Astrocyte (in vitro differentiated cells and primary cell): ENCODE measurements around the gene THAP5. TPM values are rescaled to one million over a fixed set of nuclear protein-coding genes. Genes with fewer than 3 reads are reported as not detected.

Source experiments
- DNase-seq: peaks from one replicate; pipeline ENCODE4 v3.0.0-alpha.2; 2010; ENCODE audit warnings: low read depth
- FAIRE-seq: peaks from 2 replicates; lab custom pipeline; 2011; peaks lifted over from hg19 to GRCh38; lab: Jason Lieb, UNC
- H2AFZ ChIP-seq: 2 replicates; pipeline ENCODE4 v1.6.0; 2012; ENCODE audit warnings: low read depth, low read length, inconsistent platforms
- H3K27ac ChIP-seq: 2 replicates; pipeline ENCODE4 v1.5.1; 2011; ENCODE audit warnings: low read depth, low read length, inconsistent platforms
- H3K27me3 ChIP-seq: 2 replicates; pipeline ENCODE4 v1.6.0; 2011; ENCODE audit warnings: low read length, inconsistent platforms; ENCODE audit not compliant: insufficient read depth
- H3K36me3 ChIP-seq: 2 replicates; pipeline ENCODE4 v1.5.1; 2011; ENCODE audit warnings: low read length, inconsistent platforms; ENCODE audit not compliant: insufficient read depth
- H3K4me1 ChIP-seq: 2 replicates; pipeline ENCODE4 v1.5.1; 2011; ENCODE audit warnings: low read length, inconsistent platforms; ENCODE audit not compliant: insufficient read depth
- H3K4me2 ChIP-seq: 2 replicates; pipeline ENCODE4 v1.6.0; 2012; ENCODE audit warnings: low read length, inconsistent platforms
- H3K4me3 ChIP-seq: 2 replicates; pipeline ENCODE4 v1.5.1; 2011; ENCODE audit warnings: low read depth, mild to moderate bottlenecking, low read length, inconsistent platforms; ENCODE audit not compliant: insufficient read depth
- H3K79me2 ChIP-seq: 2 replicates; pipeline ENCODE4 v1.6.0; 2012; ENCODE audit warnings: mild to moderate bottlenecking, low read length, inconsistent platforms; ENCODE audit not compliant: insufficient read depth
- H3K9ac ChIP-seq: 2 replicates; pipeline ENCODE4 v1.6.0; 2012; ENCODE audit warnings: mild to moderate bottlenecking, low read length, inconsistent platforms
- H3K9me3 ChIP-seq: 2 replicates; pipeline ENCODE4 v1.5.1; 2012; ENCODE audit warnings: low read depth, mild to moderate bottlenecking, low read length, inconsistent platforms; ENCODE audit not compliant: insufficient read depth
- H4K20me1 ChIP-seq: 2 replicates; pipeline ENCODE4 v1.6.0; 2012; ENCODE audit warnings: low read length, inconsistent platforms; ENCODE audit not compliant: insufficient read depth
- H3K27ac Mint-ChIP-seq: one replicate; pipeline ENCODE4 v1.8.0; 2021; ENCODE audit warnings: mild to moderate bottlenecking, mixed read lengths; ENCODE audit not compliant: unreplicated experiment
- H3K27me3 Mint-ChIP-seq: one replicate; pipeline ENCODE4 v1.8.0; 2021; ENCODE audit warnings: low read depth, mixed read lengths; ENCODE audit not compliant: unreplicated experiment
- H3K36me3 Mint-ChIP-seq: one replicate; pipeline ENCODE4 v1.8.0; 2021; ENCODE audit warnings: low read depth, mixed read lengths; ENCODE audit not compliant: unreplicated experiment
- H3K4me1 Mint-ChIP-seq: one replicate; pipeline ENCODE4 v1.8.0; 2021; ENCODE audit warnings: low read depth, mixed read lengths; ENCODE audit not compliant: unreplicated experiment
- H3K4me3 Mint-ChIP-seq: one replicate; pipeline ENCODE4 v1.8.0; 2021; ENCODE audit warnings: mild to moderate bottlenecking, moderate library complexity, mixed read lengths; ENCODE audit not compliant: unreplicated experiment
- H3K9me3 Mint-ChIP-seq: one replicate; pipeline ENCODE4 v1.8.0; 2021; ENCODE audit warnings: mild to moderate bottlenecking, mixed read lengths; ENCODE audit not compliant: unreplicated experiment
- EZH2 ChIP-seq: IDR thresholded peaks from 2 replicates; pipeline ENCODE4 v1.6.1; 2012; ENCODE audit warnings: mild to moderate bottlenecking, low read length, inconsistent platforms; ENCODE audit not compliant: insufficient read depth
- total RNA-seq: library from RNA; stranded (reverse); gene quantifications from 2 replicates; pipeline ENCODE4 v1.2.1, GENCODE V29; 2021
- TF ChIP-seq, protein P1 (sequence below): IDR thresholded peaks from 2 replicates; pipeline ENCODE4 v1.5.1; 2011; ENCODE audit warnings: low read depth, mild to moderate bottlenecking, inconsistent platforms, low read length, moderate library complexity; ENCODE audit not compliant: insufficient read depth

Gene THAP5
- total RNA-seq, 1 donor from 2014 or later, result 18.8 TPM

DNA sequence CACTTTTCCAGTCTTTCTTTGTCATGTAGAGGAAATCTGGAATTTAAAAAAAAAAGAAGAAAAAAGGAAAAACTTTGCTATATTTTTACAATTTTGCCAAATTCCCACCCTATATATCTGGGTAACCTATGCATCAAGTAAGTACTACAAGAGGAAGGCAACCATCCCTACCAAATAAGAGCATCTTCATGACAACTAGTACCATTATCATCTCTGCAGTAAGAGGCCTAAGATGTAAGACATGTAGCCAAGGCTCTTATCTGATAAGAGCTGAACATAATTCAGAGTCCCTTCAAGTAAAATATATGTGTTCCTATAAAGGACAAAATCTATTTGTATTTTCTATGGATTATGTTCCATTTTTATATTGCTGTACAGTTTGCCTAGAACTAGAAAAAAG lies 3.5 kb downstream of the THAP5 start:
- no peaks in the 10 kb centered on the region for H3K9me3 Mint-ChIP-seq
- no peak for FAIRE-seq
- Histone ChIP-seq H3K9ac (no peak overlapping the region), H3K79me2 (peaks cover 52% of the 10 kb centered on the region), H3K36me3 (peaks cover 5% of the 10 kb centered on the region), H3K4me1 (peaks cover 11% of the 10 kb centered on the region), H3K27ac (no peak overlapping the region), H3K4me3 (no peak overlapping the region), H3K4me2 (no peak overlapping the region), H3K27me3 (no peaks in the 10 kb centered on the region), H3K9me3 (no peaks in the 10 kb centered on the region), H4K20me1 (peaks cover 5% of the 10 kb centered on the region), H2AFZ (no peak overlapping the region)
- peaks cover 14% of the 10 kb centered on the region for H3K4me1 Mint-ChIP-seq
- no peak for DNase-seq
- no peak overlapping the region for H3K4me3 Mint-ChIP-seq
- peaks cover under 1% of the 10 kb centered on the region for H3K36me3 Mint-ChIP-seq
- H3K27me3 Mint-ChIP-seq, result no peaks in the 10 kb centered on the region
- no peak overlapping the region for H3K27ac Mint-ChIP-seq
- TF ChIP-seq, protein P1, sequence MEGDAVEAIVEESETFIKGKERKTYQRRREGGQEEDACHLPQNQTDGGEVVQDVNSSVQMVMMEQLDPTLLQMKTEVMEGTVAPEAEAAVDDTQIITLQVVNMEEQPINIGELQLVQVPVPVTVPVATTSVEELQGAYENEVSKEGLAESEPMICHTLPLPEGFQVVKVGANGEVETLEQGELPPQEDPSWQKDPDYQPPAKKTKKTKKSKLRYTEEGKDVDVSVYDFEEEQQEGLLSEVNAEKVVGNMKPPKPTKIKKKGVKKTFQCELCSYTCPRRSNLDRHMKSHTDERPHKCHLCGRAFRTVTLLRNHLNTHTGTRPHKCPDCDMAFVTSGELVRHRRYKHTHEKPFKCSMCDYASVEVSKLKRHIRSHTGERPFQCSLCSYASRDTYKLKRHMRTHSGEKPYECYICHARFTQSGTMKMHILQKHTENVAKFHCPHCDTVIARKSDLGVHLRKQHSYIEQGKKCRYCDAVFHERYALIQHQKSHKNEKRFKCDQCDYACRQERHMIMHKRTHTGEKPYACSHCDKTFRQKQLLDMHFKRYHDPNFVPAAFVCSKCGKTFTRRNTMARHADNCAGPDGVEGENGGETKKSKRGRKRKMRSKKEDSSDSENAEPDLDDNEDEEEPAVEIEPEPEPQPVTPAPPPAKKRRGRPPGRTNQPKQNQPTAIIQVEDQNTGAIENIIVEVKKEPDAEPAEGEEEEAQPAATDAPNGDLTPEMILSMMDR, result no peak
- TF ChIP-seq EZH2, result no peak

DNA sequence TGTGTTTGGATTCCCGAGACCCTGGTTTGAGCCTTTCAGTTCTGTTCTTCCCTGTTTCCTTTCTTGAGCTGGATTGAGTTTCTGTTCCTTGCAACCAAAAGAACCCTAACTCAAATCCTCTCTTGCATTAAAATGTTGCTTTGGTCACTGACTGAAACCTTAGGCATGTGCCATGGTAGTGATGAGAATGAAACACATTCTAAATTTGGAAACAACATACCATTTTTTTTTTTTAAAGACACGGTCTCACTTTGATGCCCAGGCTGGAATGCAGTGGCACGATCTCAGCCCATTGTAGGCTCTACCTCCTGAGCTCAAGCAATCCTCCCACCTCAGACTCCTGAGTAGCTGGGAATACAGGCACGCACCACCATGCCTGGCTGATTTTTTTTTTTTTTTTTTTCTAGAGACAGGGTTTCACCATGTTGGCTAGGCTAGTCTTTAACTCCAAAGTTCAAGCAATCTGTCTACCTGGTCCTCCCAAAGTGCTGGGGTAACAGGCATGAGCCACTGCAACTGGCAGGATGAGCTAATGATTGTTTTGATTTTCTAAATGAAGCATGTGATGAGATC lies 8.4 kb downstream of the THAP5 start:
- no peak overlapping the region for H2AFZ ChIP-seq
- H3K9ac ChIP-seq, result no peak overlapping the region
- H3K4me2 ChIP-seq, result no peak overlapping the region
- no peak overlapping the region for H3K4me3 ChIP-seq
- Mint-ChIP-seq H3K9me3 (peaks cover 10% of the 10 kb centered on the region), H3K36me3 (peaks cover 14% of the 10 kb centered on the region), H3K27me3 (no peaks in the 10 kb centered on the region), H3K4me3 (peak overlapping the region; percentile 11), H3K27ac (peak overlapping the region; percentile 37), H3K4me1 (peaks cover 10% of the 10 kb centered on the region)
- H3K27me3 ChIP-seq, result no peaks in the 10 kb centered on the region
- H4K20me1 ChIP-seq, result no peaks in the 10 kb centered on the region
- DNase-seq (peak; percentile 26), FAIRE-seq (no peak)
- TF ChIP-seq, protein P1, result no peak
- TF ChIP-seq EZH2, result no peak
- H3K27ac ChIP-seq, result no peak overlapping the region
- H3K9me3 ChIP-seq, result peaks cover 3% of the 10 kb centered on the region
- H3K36me3 ChIP-seq, result peaks cover 5% of the 10 kb centered on the region
- no peaks in the 10 kb centered on the region for H3K4me1 ChIP-seq
- peaks cover 7% of the 10 kb centered on the region for H3K79me2 ChIP-seq

GRCh38 chr7:108559253-108559652 lies 10.3 kb downstream of the THAP5 start:
- no peak for TF ChIP-seq EZH2
- TF ChIP-seq, protein P1, result no peak
- no peak overlapping the region for H3K4me2 ChIP-seq
- H3K27ac Mint-ChIP-seq, result no peak overlapping the region
- peaks cover 14% of the 10 kb centered on the region for H3K9me3 Mint-ChIP-seq
- H3K4me3 ChIP-seq, result no peak overlapping the region
- H3K27me3 ChIP-seq, result no peaks in the 10 kb centered on the region
- DNase-seq (no peak), FAIRE-seq (no peak)
- no peaks in the 10 kb centered on the region for H4K20me1 ChIP-seq
- H3K4me3 Mint-ChIP-seq, result no peak overlapping the region
- peaks cover 2% of the 10 kb centered on the region for H3K36me3 ChIP-seq
- peaks cover 3% of the 10 kb centered on the region for H3K9me3 ChIP-seq
- no peaks in the 10 kb centered on the region for H3K27me3 Mint-ChIP-seq
- H2AFZ ChIP-seq, result no peak overlapping the region
- H3K9ac ChIP-seq, result no peak overlapping the region
- H3K4me1 Mint-ChIP-seq, result peaks cover 10% of the 10 kb centered on the region
- no peak overlapping the region for H3K27ac ChIP-seq
- H3K36me3 Mint-ChIP-seq, result peaks cover 17% of the 10 kb centered on the region
- no peaks in the 10 kb centered on the region for H3K79me2 ChIP-seq
- no peaks in the 10 kb centered on the region for H3K4me1 ChIP-seq
